ENCODE data around the gene RPUSD3.
"Not testable (repeated sequence)": the region's sequence is repeated elsewhere in the genome, so short reads cannot be mapped to it uniquely, and the experiment has no call there.

RPUSD3 gene

GRCh38 chr3:9843715-9844438 lies at the start of gene RPUSD3:
RPUSD3 (minus strand) TSS chr3:9844008; CDS start chr3:9843990, 18 bp downstream.
- DNase-seq, result peak; percentile 91

GRCh38 chr3:9891072-9891622 lies 47.3 kb upstream of the RPUSD3 start:
- DNase-seq, result no peak

- DNase-seq, result peak; percentile 87
These were observed 46.7 kb upstream of the RPUSD3 start, which contains the start of gene JAGN1 for GRCh38 chr3:9890249-9891071. JAGN1 (plus strand) TSS chr3:9890610; CDS start chr3:9890723, 113 bp downstream.

- DNase-seq, result no peak
These were observed 45.6 kb upstream of the RPUSD3 start for GRCh38 chr3:9889405-9889804.

GRCh38 chr3:9888540-9888939 lies 44.7 kb upstream of the RPUSD3 start:
- DNase-seq, result no peak

GRCh38 chr3:9887480-9887879 lies 43.7 kb upstream of the RPUSD3 start:
- DNase-seq, result no peak

- DNase-seq, result no peak
These were observed 42.5 kb upstream of the RPUSD3 start for GRCh38 chr3:9886328-9886727.

GRCh38 chr3:9884555-9885165 lies 40.9 kb upstream of the RPUSD3 start:
- no peak for DNase-seq

GRCh38 chr3:9883706-9884554 lies 40.1 kb upstream of the RPUSD3 start:
- no peak for DNase-seq

GRCh38 chr3:9881441-9881840 lies 37.6 kb upstream of the RPUSD3 start:
- DNase-seq, result no peak

GRCh38 chr3:9879830-9880549 lies 36.2 kb upstream of the RPUSD3 start, which contains the start of gene CIDEC:
CIDEC (minus strand) TSS chr3:9880253; CDS start chr3:9878486, 1,767 bp downstream.
- DNase-seq, result no peak

- no peak for DNase-seq
These were observed 34.9 kb upstream of the RPUSD3 start for GRCh38 chr3:9878700-9879099.

GRCh38 chr3:9876991-9877390 lies 33.2 kb upstream of the RPUSD3 start:
- DNase-seq, result no peak

- DNase-seq, result not testable (repeated sequence)
These were observed 32.4 kb upstream of the RPUSD3 start for GRCh38 chr3:9876255-9876654.

GRCh38 chr3:9875448-9875847 lies 31.6 kb upstream of the RPUSD3 start:
- no peak for DNase-seq

- DNase-seq, result not testable (repeated sequence)
These were observed 28.3 kb upstream of the RPUSD3 start for GRCh38 chr3:9872067-9872466.

- no peak for DNase-seq
These were observed 27.2 kb upstream of the RPUSD3 start for GRCh38 chr3:9870978-9871377.

- no peak for DNase-seq
These were observed 26.1 kb upstream of the RPUSD3 start for GRCh38 chr3:9869955-9870354.

- DNase-seq, result no peak
These were observed 23.3 kb upstream of the RPUSD3 start for GRCh38 chr3:9867106-9867505.

- DNase-seq, result no peak
These were observed 22.8 kb upstream of the RPUSD3 start for GRCh38 chr3:9866639-9867038.

GRCh38 chr3:9865125-9865637 lies 21.4 kb upstream of the RPUSD3 start:
- not testable (repeated sequence) for DNase-seq
